Lower leg skin (tissue), 4 donors: ENCODE results near the gene SEC16A. TPM values are rescaled to one million over a fixed set of nuclear protein-coding genes. Genes with fewer than 3 reads are reported as not detected.

Source experiments
- DNase-seq, 2 donors: peaks; one replicate each; pipeline ENCODE4 v3.0.0-alpha.2; 2019; ENCODE audit warnings: low spot score in 2 of 2
- H3K4me3 ChIP-seq: fragments of 200-600 bp; sonication (generic); 2 replicates; pipeline ENCODE4 v1.5.1; 2017; ENCODE audit warnings: mild to moderate bottlenecking, low read depth; ENCODE audit not compliant: poor library complexity, severe bottlenecking
- CTCF ChIP-seq, 3 donors: fragments of 450-650 bp; IDR thresholded peaks; one replicate each; pipeline ENCODE4 v1.5.1; 2016; ENCODE audit warnings: antibody characterized with exemption in 3 of 3, mild to moderate bottlenecking in 3 of 3, moderate library complexity in 2 of 3
- POLR2A ChIP-seq, 2 donors: fragments of 450-650 bp; IDR thresholded peaks; one replicate each; pipeline ENCODE4 v1.6.1; 2016 to 2017; ENCODE audit warnings: antibody characterized with exemption in 2 of 2, mild to moderate bottlenecking in 1 of 2, moderate library complexity in 1 of 2
- WGBS, 2 donors: methylation state at CpG; one replicate each; pipeline ENCODE4 v1.1.5; 2018; 5-methylcytosine and 5-hydroxymethylcytosine counted together
- intact Hi-C: fragments of 100-400 bp; cut with DNase I; formaldehyde crosslinking; loops from one replicate; pipeline ENCODE4 v1.15.0; 2023; ENCODE audit warnings: low total_unique reads
- microRNA-seq, 2 donors: library from miRNA; unstranded; fragments of <30 nt; microRNA quantifications; one replicate each; pipeline ENCODE4, GENCODE V29; 2016; ENCODE audit warnings: borderline replicate concordance in 2 of 2, borderline number of aligned reads in 1 of 2
- total RNA-seq, 4 donors: library from RNA; depleted of rRNA; stranded (reverse); fragments of >200 nt; gene quantifications; one replicate each; pipeline ENCODE4 v1.1.0, GENCODE V29; 2016

SEC16A gene
- total RNA-seq, 4 donors from 2014 or later: 58.4 to 77.8 (median 58.5) TPM

- WGBS, 2 donors: 89 to 93% methylated on average over 15 to 17 of the region's 17 CpGs
Observed at GRCh38 chr9:136393531-136393930, 89.3 kb downstream of the SEC16A start.

GRCh38 chr9:136392538-136393449 is 90.0 kb downstream of the SEC16A start:
- intact Hi-C loops: no loop called here
- no peak for DNase-seq
- no peak overlapping the region for H3K4me3 ChIP-seq
- 77 to 89% methylated on average over 17 to 19 of the region's 21 CpGs for WGBS, 2 donors
- no peak for TF ChIP-seq POLR2A (IDR thresholded peaks at IDR 0.05)
- no peak for TF ChIP-seq CTCF (IDR thresholded peaks at IDR 0.05)

More at GRCh38 chr9:136393531-136393930, 89.3 kb downstream of the SEC16A start:
- intact Hi-C loops: no loop called here
- TF ChIP-seq CTCF (IDR thresholded peaks at IDR 0.05) (no peak), POLR2A (IDR thresholded peaks at IDR 0.05) (no peak)
- H3K4me3 ChIP-seq: no peak overlapping the region
- DNase-seq: no peak

- intact Hi-C loops: no loop called here
- TF ChIP-seq CTCF (IDR thresholded peaks at IDR 0.05) (no peak), POLR2A (IDR thresholded peaks at IDR 0.05) (no peak)
- H3K4me3 ChIP-seq: no peak overlapping the region
- no peak for DNase-seq
- 90 to 92% methylated on average over 26 to 28 of the region's 28 CpGs for WGBS, 2 donors
Observed at GRCh38 chr9:136391737-136392537, 90.9 kb downstream of the SEC16A start.

Small RNA genes lying within 50 kb of the gene (microRNA-seq; reads per million reads assigned to microRNA genes)
- gene MIR4673: 0 reads per million in 2 donors

Other genes starting within 250 kb of the SEC16A start
- gene QSOX2, start 237.2 kb downstream of the SEC16A start, total RNA-seq: 10 to 100 TPM in 2 of 4 donors, 1 to 10 TPM in 2; 8.7 to 13.0 (median 11.1) TPM
- gene CCDC187, start 178.9 kb downstream of the SEC16A start, total RNA-seq: 1 to 10 TPM in 1 of 4 donors, not detected in 3; 1.1 TPM
- 10 to 100 TPM; 21.0 to 37.1 (median 28.1) TPM for gene GPSM1, start 155.5 kb downstream of the SEC16A start, total RNA-seq
- 10 to 100 TPM; 30.9 to 64.6 (median 44.1) TPM for gene DNLZ, start 119.3 kb downstream of the SEC16A start, total RNA-seq
- 1 to 10 TPM; 2.4 to 4.2 (median 3.2) TPM for gene CARD9, start 109.4 kb downstream of the SEC16A start, total RNA-seq
- gene SNAPC4, start 82.9 kb downstream of the SEC16A start, total RNA-seq: 1 to 10 TPM; 5.9 to 9.9 (median 9.6) TPM
- gene ENTR1, start 72.4 kb downstream of the SEC16A start, total RNA-seq: 10 to 100 TPM; 29.8 to 46.2 (median 36.6) TPM
- gene PMPCA, start 72.4 kb downstream of the SEC16A start, total RNA-seq: 10 to 100 TPM; 35.9 to 59.6 (median 38.1) TPM
- gene INPP5E, start 43.2 kb downstream of the SEC16A start, total RNA-seq: 10 to 100 TPM in 3 of 4 donors, 1 to 10 TPM in 1; 10.0 to 17.8 (median 12.1) TPM
- gene NOTCH1, start 63.0 kb upstream of the SEC16A start, total RNA-seq: 10 to 100 TPM; 79.7 to 95.3 (median 82.8) TPM
- 10 to 100 TPM; 27.8 to 62.2 (median 46.2) TPM for gene EGFL7, start 179.9 kb upstream of the SEC16A start, total RNA-seq
- 10 to 100 TPM; 52.4 to 77.7 (median 63.5) TPM for gene AGPAT2, start 204.4 kb upstream of the SEC16A start, total RNA-seq
- gene DIPK1B, start 229.5 kb upstream of the SEC16A start, total RNA-seq: 10 to 100 TPM in 2 of 4 donors, 1 to 10 TPM in 2; 7.1 to 13.5 (median 9.5) TPM